ENCODE data around the gene PRKAR1A.

DNA sequence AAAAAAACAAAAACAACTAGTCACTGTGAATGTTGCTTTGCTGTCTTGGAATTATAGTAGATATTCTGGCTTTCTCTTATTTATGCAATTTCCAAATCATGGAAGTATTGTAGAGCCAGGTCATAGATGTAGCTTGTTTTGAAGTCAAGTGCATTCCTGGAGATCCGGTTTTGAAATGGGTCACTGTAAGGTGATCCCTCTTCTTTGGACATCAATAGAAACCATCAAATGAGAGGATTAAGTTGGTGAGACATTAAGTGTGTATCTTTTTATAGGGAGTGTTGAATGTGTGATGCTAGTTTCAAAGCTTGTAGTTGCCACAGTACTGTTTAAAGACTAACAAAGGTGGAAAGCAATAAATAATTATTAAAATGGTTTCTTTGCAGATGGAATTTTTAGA lies 4.5 kb downstream of the PRKAR1A start:
- TF ChIP-seq, protein P1, sequence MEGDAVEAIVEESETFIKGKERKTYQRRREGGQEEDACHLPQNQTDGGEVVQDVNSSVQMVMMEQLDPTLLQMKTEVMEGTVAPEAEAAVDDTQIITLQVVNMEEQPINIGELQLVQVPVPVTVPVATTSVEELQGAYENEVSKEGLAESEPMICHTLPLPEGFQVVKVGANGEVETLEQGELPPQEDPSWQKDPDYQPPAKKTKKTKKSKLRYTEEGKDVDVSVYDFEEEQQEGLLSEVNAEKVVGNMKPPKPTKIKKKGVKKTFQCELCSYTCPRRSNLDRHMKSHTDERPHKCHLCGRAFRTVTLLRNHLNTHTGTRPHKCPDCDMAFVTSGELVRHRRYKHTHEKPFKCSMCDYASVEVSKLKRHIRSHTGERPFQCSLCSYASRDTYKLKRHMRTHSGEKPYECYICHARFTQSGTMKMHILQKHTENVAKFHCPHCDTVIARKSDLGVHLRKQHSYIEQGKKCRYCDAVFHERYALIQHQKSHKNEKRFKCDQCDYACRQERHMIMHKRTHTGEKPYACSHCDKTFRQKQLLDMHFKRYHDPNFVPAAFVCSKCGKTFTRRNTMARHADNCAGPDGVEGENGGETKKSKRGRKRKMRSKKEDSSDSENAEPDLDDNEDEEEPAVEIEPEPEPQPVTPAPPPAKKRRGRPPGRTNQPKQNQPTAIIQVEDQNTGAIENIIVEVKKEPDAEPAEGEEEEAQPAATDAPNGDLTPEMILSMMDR (IDR thresholded peaks at IDR 0.05; ENCODE audit: low read depth, low read length, poor library complexity, severe bottlenecking), result no peak
- no peak for TF ChIP-seq EZH2phosphoT487 (IDR thresholded peaks at IDR 0.05; ENCODE audit: borderline replicate concordance, low read length)

All from DOHH2 (cell line).